Lower leg skin (tissue), 4 donors: ENCODE measurements around the gene CNNM4. TPM values are rescaled to one million over a fixed set of nuclear protein-coding genes. Genes with fewer than 3 reads are reported as not detected.

Source experiments
- DNase-seq, 2 donors: peaks; one replicate each; pipeline ENCODE4 v3.0.0-alpha.2; 2019; ENCODE audit warnings: low spot score in 2 of 2
- H3K4me3 ChIP-seq: fragments of 200-600 bp; sonication (generic); 2 replicates; pipeline ENCODE4 v1.5.1; 2017; ENCODE audit warnings: mild to moderate bottlenecking, low read depth; ENCODE audit not compliant: poor library complexity, severe bottlenecking
- CTCF ChIP-seq, 3 donors: fragments of 450-650 bp; IDR thresholded peaks; one replicate each; pipeline ENCODE4 v1.5.1; 2016; ENCODE audit warnings: antibody characterized with exemption in 3 of 3, mild to moderate bottlenecking in 3 of 3, moderate library complexity in 2 of 3
- POLR2A ChIP-seq, 2 donors: fragments of 450-650 bp; IDR thresholded peaks; one replicate each; pipeline ENCODE4 v1.6.1; 2016 to 2017; ENCODE audit warnings: antibody characterized with exemption in 2 of 2, mild to moderate bottlenecking in 1 of 2, moderate library complexity in 1 of 2
- WGBS, 2 donors: methylation state at CpG; one replicate each; pipeline ENCODE4 v1.1.5; 2018; 5-methylcytosine and 5-hydroxymethylcytosine counted together
- intact Hi-C: fragments of 100-400 bp; cut with DNase I; formaldehyde crosslinking; loops from one replicate; pipeline ENCODE4 v1.15.0; 2023; ENCODE audit warnings: low total_unique reads
- total RNA-seq, 4 donors: library from RNA; depleted of rRNA; stranded (reverse); fragments of >200 nt; gene quantifications; one replicate each; pipeline ENCODE4 v1.1.0, GENCODE V29; 2016

CNNM4 gene
- total RNA-seq, 4 donors from 2014 or later: 17.4 to 29.1 (median 22.2) TPM

- no peak overlapping the region for H3K4me3 ChIP-seq
- 92% methylated on average over 9 of the region's 9 CpGs for WGBS, 2 donors
- DNase-seq: no peak
- TF ChIP-seq POLR2A (IDR thresholded peaks at IDR 0.05) (no peak), CTCF (IDR thresholded peaks at IDR 0.05) (no peak)
- intact Hi-C loops: no loop called here
These were observed 76.9 kb downstream of the CNNM4 start for GRCh38 chr2:96837575-96837974.

- TF ChIP-seq CTCF (IDR thresholded peaks at IDR 0.05) (no peak), POLR2A (IDR thresholded peaks at IDR 0.05) (no peak)
- H3K4me3 ChIP-seq: no peak overlapping the region
- 81 to 85% methylated on average over 16 to 17 of the region's 23 CpGs for WGBS, 2 donors
- intact Hi-C loops: no loop called here
- no peak for DNase-seq
These were observed 77.9 kb downstream of the CNNM4 start for GRCh38 chr2:96838345-96839292.

- TF ChIP-seq CTCF (IDR thresholded peaks at IDR 0.05) (no peak), POLR2A (IDR thresholded peaks at IDR 0.05) (no peak)
- no peak for DNase-seq
- intact Hi-C loops: no loop called here
- WGBS, 2 donors: 57 to 62% methylated on average over 19 to 37 of the region's 42 CpGs
- no peak overlapping the region for H3K4me3 ChIP-seq
These were observed 78.7 kb downstream of the CNNM4 start for GRCh38 chr2:96839293-96839874.

GRCh38 chr2:96839875-96840850 lies 79.5 kb downstream of the CNNM4 start:
- intact Hi-C loops: no loop called here

More at GRCh38 chr2:96839875-96840850, 79.5 kb downstream of the CNNM4 start:
- no peak for TF ChIP-seq CTCF (IDR thresholded peaks at IDR 0.05)
- no peak for TF ChIP-seq POLR2A (IDR thresholded peaks at IDR 0.05)
- DNase-seq: no peak
- no peak overlapping the region for H3K4me3 ChIP-seq
- 83 to 92% methylated on average over 32 to 37 of the region's 37 CpGs for WGBS, 2 donors
